Measurements from ENCODE around the gene CHDH. TPM values are rescaled to one million over a fixed set of nuclear protein-coding genes. Genes with fewer than 3 reads are reported as not detected.

The CHDH gene
- total RNA-seq, 6 experiments from 2014 or later: 25.0 to 49.1 (median 39.4) TPM

GRCh38 chr3:53804697-53805462, 41.3 kb downstream of the CHDH start:
- H3K9me3 ChIP-seq: no peaks in the 10 kb centered on the region
- ATAC-seq (no peak), DNase-seq (no peak)
- no peak for TF ChIP-seq CTCF (IDR thresholded peaks at IDR 0.05)
- TF ChIP-seq POLR2A (IDR thresholded peaks at IDR 0.05): no peak
- H3K4me3 ChIP-seq: no peak overlapping the region
- WGBS (ENCODE audit: insufficient coverage, low coverage, low lambda C conversion rate, missing lambda C conversion rate): 78% methylated on average over 1 of the region's 14 CpGs
- no peak overlapping the region for H3K27ac ChIP-seq
- H3K27me3 ChIP-seq: no peaks in the 10 kb centered on the region
- peaks cover 0 to 10% (median 0%) of the 10 kb centered on the region in 4 donors for H3K4me1 ChIP-seq
- no peaks in the 10 kb centered on the region for H3K36me3 ChIP-seq
- intact Hi-C loops (cut with DNase I): no loop called here

- TF ChIP-seq CTCF (IDR thresholded peaks at IDR 0.05) (no peak), POLR2A (IDR thresholded peaks at IDR 0.05) (no peak)
- H3K9me3 ChIP-seq: no peaks in the 10 kb centered on the region
- ATAC-seq: no peak
- H3K4me1 ChIP-seq: peaks cover 0 to 10% (median 0%) of the 10 kb centered on the region in 4 donors
- no peak overlapping the region for H3K27ac ChIP-seq
- DNase-seq: no peak
- no peaks in the 10 kb centered on the region for H3K27me3 ChIP-seq
- intact Hi-C loops (cut with DNase I): no loop called here
- WGBS (ENCODE audit: insufficient coverage, low coverage, low lambda C conversion rate, missing lambda C conversion rate): 62% methylated on average over 10 of the region's 20 CpGs
- no peaks in the 10 kb centered on the region for H3K36me3 ChIP-seq
- no peak overlapping the region for H3K4me3 ChIP-seq
Observed at GRCh38 chr3:53803816-53804695, 42.2 kb downstream of the CHDH start.

GRCh38 chr3:53803124-53803815, 42.9 kb downstream of the CHDH start:
- no peaks in the 10 kb centered on the region for H3K36me3 ChIP-seq
- no peak for ATAC-seq
- H3K4me1 ChIP-seq: peaks cover 0 to 10% (median 0%) of the 10 kb centered on the region in 4 donors
- no peak overlapping the region for H3K4me3 ChIP-seq
- DNase-seq: peak in 1 of 3 donors; percentile 30
- H3K9me3 ChIP-seq: no peaks in the 10 kb centered on the region
- intact Hi-C loops (cut with DNase I): no loop called here
- H3K27ac ChIP-seq: no peak overlapping the region
- TF ChIP-seq POLR2A (IDR thresholded peaks at IDR 0.05) (no peak), CTCF (IDR thresholded peaks at IDR 0.05) (no peak)
- 90% methylated on average over 7 of the region's 18 CpGs for WGBS (ENCODE audit: insufficient coverage, low coverage, low lambda C conversion rate, missing lambda C conversion rate)
- H3K27me3 ChIP-seq: no peaks in the 10 kb centered on the region

- Histone ChIP-seq H3K27me3 (no peaks in the 10 kb centered on the region), H3K4me3 (no peak overlapping the region), H3K27ac (no peak overlapping the region), H3K4me1 (peaks cover 0 to 10% (median 0%) of the 10 kb centered on the region in 4 donors), H3K36me3 (no peaks in the 10 kb centered on the region), H3K9me3 (no peaks in the 10 kb centered on the region)
- intact Hi-C loops (cut with DNase I): no loop called here
- WGBS (ENCODE audit: insufficient coverage, low coverage, low lambda C conversion rate, missing lambda C conversion rate): 91% methylated on average over 4 of the region's 8 CpGs
- no peak for TF ChIP-seq POLR2A (IDR thresholded peaks at IDR 0.05)
- TF ChIP-seq CTCF (IDR thresholded peaks at IDR 0.05): no peak
- DNase-seq (no peak), ATAC-seq (no peak)
Observed at GRCh38 chr3:53802256-53802880, 43.9 kb downstream of the CHDH start.

Measured in right lobe of liver (tissue), 6 donors.